ENCODE results near the gene CUBN.

CUBN gene

DNA sequence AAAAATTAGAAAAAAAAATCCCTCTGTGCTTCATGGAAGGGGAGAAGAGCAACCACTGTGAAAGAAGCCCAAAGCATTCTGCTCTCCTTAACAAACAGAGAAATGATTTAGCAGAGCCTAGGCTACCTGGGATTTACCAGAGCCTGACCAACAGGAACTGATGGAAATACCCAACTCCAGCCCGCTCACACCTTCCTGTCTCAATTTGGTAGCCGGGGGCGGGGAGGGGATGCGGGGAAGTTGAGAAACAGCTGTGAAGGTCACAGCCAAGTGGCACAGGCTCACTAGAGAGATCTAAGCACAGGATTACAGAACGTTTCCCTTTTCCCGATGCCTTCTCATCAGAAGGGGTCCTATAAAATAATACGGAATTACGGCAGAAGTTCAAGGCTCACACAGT, 330.0 kb downstream of the CUBN start:
- Histone ChIP-seq H3K27me3 (ENCODE audit: insufficient read depth, insufficient read length) (no peaks in the 10 kb centered on the region), H3K36me3 (ENCODE audit: insufficient read depth, insufficient read length, low read length) (no peaks in the 10 kb centered on the region), H3K9ac (ENCODE audit: insufficient read length, low read depth) (no peak overlapping the region), H3K4me3 (ENCODE audit: insufficient read length, low read depth) (no peak overlapping the region), H3K4me1 (ENCODE audit: insufficient read depth, insufficient read length) (no peaks in the 10 kb centered on the region), H3K9me3 (ENCODE audit: insufficient read depth, low read length) (no peaks in the 10 kb centered on the region)
- TF ChIP-seq YY1 (IDR thresholded peaks at IDR 0.05; ENCODE audit: insufficient read depth, insufficient read length) (no peak), SUZ12 (IDR thresholded peaks at IDR 0.05; ENCODE audit: extremely low read depth, insufficient read depth, insufficient read length) (no peak)
- DNase-seq (ENCODE audit: low read depth, low spot score): no peak

DNA sequence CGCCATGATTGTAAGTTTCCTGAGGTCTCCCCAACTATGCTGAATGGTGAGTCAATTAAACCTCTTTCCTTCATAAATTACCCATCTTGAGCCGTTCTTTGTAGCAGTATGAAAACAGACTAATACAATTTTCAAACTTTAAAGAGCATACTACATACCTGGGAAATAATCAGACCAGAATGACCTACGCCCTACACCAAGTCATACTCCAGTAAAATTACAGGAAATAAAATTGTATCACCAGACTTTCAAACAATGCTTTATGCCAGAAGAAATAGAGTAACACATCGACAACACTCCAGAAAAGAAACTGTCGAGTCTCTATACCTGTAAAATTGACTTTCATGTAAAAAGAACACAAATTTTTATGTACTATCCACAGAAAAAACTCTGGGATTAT, 331.0 kb downstream of the CUBN start:
- Histone ChIP-seq H3K36me3 (ENCODE audit: insufficient read depth, insufficient read length, low read length) (peaks cover 4% of the 10 kb centered on the region), H3K4me1 (ENCODE audit: insufficient read depth, insufficient read length) (no peaks in the 10 kb centered on the region), H3K9me3 (ENCODE audit: insufficient read depth, low read length) (no peaks in the 10 kb centered on the region), H3K27me3 (ENCODE audit: insufficient read depth, insufficient read length) (no peaks in the 10 kb centered on the region), H3K4me3 (ENCODE audit: insufficient read length, low read depth) (no peak overlapping the region), H3K9ac (ENCODE audit: insufficient read length, low read depth) (no peak overlapping the region)
- DNase-seq (ENCODE audit: low read depth, low spot score): no peak
- TF ChIP-seq ZNF274 (IDR thresholded peaks at IDR 0.05; ENCODE audit: low read depth, low read length) (no peak), SUZ12 (IDR thresholded peaks at IDR 0.05; ENCODE audit: extremely low read depth, insufficient read depth, insufficient read length) (no peak), YY1 (IDR thresholded peaks at IDR 0.05; ENCODE audit: insufficient read depth, insufficient read length) (no peak)

DNA sequence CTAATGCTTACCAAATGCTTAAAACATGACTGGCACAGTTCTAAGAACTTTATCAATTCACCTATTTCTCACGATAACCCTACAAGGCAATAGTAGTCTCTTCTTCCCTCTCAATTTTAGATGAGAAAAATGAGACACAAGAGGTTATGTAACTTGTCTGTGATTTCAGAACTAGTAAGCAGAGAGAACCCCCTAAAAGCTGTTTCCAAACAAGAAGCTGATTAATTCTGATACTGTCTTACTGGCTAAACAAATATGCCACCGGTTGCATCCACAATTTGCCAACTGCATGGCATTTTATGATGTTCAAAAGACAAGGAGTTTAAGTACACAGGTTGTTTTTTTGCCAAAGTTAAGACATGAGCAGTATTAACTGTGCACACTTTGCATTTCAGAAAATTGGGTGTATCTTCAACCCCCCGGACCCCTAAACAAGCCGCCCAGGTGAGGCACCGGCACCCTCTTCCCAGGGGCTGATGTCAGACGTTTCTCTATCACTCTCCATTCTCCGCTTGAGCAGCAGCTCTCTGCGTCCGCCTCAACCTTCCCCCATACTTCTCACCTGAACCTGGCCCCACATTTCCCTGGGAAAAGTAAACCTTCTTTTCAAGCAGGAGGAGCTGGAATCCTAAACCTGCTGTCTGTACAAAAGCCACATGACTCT, 334.1 kb downstream of the CUBN start:
- Histone ChIP-seq H3K9me3 (ENCODE audit: insufficient read depth, low read length) (no peaks in the 10 kb centered on the region), H3K27me3 (ENCODE audit: insufficient read depth, insufficient read length) (no peaks in the 10 kb centered on the region), H3K4me1 (ENCODE audit: insufficient read depth, insufficient read length) (no peaks in the 10 kb centered on the region), H3K36me3 (ENCODE audit: insufficient read depth, insufficient read length, low read length) (peaks cover 4% of the 10 kb centered on the region), H3K9ac (ENCODE audit: insufficient read length, low read depth) (no peak overlapping the region), H3K4me3 (ENCODE audit: insufficient read length, low read depth) (no peak overlapping the region)
- no peak for DNase-seq (ENCODE audit: low read depth, low spot score)
- TF ChIP-seq ZNF274 (IDR thresholded peaks at IDR 0.05; ENCODE audit: low read depth, low read length) (no peak), YY1 (IDR thresholded peaks at IDR 0.05; ENCODE audit: insufficient read depth, insufficient read length) (no peak), SUZ12 (IDR thresholded peaks at IDR 0.05; ENCODE audit: extremely low read depth, insufficient read depth, insufficient read length) (no peak)

GRCh38 chr10:16794005-16794404, 335.6 kb downstream of the CUBN start:
- no peak for DNase-seq (ENCODE audit: low read depth, low spot score)

GRCh38 chr10:16792675-16793074, 336.9 kb downstream of the CUBN start:
- TF ChIP-seq ZNF274 (IDR thresholded peaks at IDR 0.05; ENCODE audit: low read depth, low read length) (no peak), SUZ12 (IDR thresholded peaks at IDR 0.05; ENCODE audit: extremely low read depth, insufficient read depth, insufficient read length) (no peak), YY1 (IDR thresholded peaks at IDR 0.05; ENCODE audit: insufficient read depth, insufficient read length) (no peak)
- Histone ChIP-seq H3K27me3 (ENCODE audit: insufficient read depth, insufficient read length) (no peaks in the 10 kb centered on the region), H3K9me3 (ENCODE audit: insufficient read depth, low read length) (no peaks in the 10 kb centered on the region), H3K4me1 (ENCODE audit: insufficient read depth, insufficient read length) (no peaks in the 10 kb centered on the region), H3K9ac (ENCODE audit: insufficient read length, low read depth) (no peak overlapping the region), H3K36me3 (ENCODE audit: insufficient read depth, insufficient read length, low read length) (peaks cover 4% of the 10 kb centered on the region), H3K4me3 (ENCODE audit: insufficient read length, low read depth) (no peak overlapping the region)
- DNase-seq (ENCODE audit: low read depth, low spot score): no peak

More at GRCh38 chr10:16794005-16794404, 335.6 kb downstream of the CUBN start:
- Histone ChIP-seq H3K4me3 (ENCODE audit: insufficient read length, low read depth) (no peak overlapping the region), H3K9ac (ENCODE audit: insufficient read length, low read depth) (no peak overlapping the region), H3K36me3 (ENCODE audit: insufficient read depth, insufficient read length, low read length) (peaks cover 4% of the 10 kb centered on the region), H3K27me3 (ENCODE audit: insufficient read depth, insufficient read length) (no peaks in the 10 kb centered on the region), H3K4me1 (ENCODE audit: insufficient read depth, insufficient read length) (no peaks in the 10 kb centered on the region), H3K9me3 (ENCODE audit: insufficient read depth, low read length) (no peaks in the 10 kb centered on the region)
- TF ChIP-seq SUZ12 (IDR thresholded peaks at IDR 0.05; ENCODE audit: extremely low read depth, insufficient read depth, insufficient read length) (no peak), ZNF274 (IDR thresholded peaks at IDR 0.05; ENCODE audit: low read depth, low read length) (no peak), YY1 (IDR thresholded peaks at IDR 0.05; ENCODE audit: insufficient read depth, insufficient read length) (no peak)

- Histone ChIP-seq H3K4me3 (ENCODE audit: insufficient read length, low read depth) (no peak overlapping the region), H3K4me1 (ENCODE audit: insufficient read depth, insufficient read length) (no peaks in the 10 kb centered on the region), H3K9me3 (ENCODE audit: insufficient read depth, low read length) (no peaks in the 10 kb centered on the region), H3K9ac (ENCODE audit: insufficient read length, low read depth) (no peak overlapping the region), H3K27me3 (ENCODE audit: insufficient read depth, insufficient read length) (no peaks in the 10 kb centered on the region), H3K36me3 (ENCODE audit: insufficient read depth, insufficient read length, low read length) (peaks cover 11% of the 10 kb centered on the region)
- DNase-seq (ENCODE audit: low read depth, low spot score): no peak
- TF ChIP-seq SUZ12 (IDR thresholded peaks at IDR 0.05; ENCODE audit: extremely low read depth, insufficient read depth, insufficient read length): no peak
- TF ChIP-seq ZNF274 (IDR thresholded peaks at IDR 0.05; ENCODE audit: low read depth, low read length): no peak
- TF ChIP-seq YY1 (IDR thresholded peaks at IDR 0.05; ENCODE audit: insufficient read depth, insufficient read length): no peak
These were observed 339.8 kb downstream of the CUBN start for GRCh38 chr10:16789765-16790164.

- TF ChIP-seq ZNF274 (IDR thresholded peaks at IDR 0.05; ENCODE audit: low read depth, low read length): no peak
- H3K36me3 ChIP-seq (ENCODE audit: insufficient read depth, insufficient read length, low read length): peaks cover 11% of the 10 kb centered on the region
- no peak overlapping the region for H3K4me3 ChIP-seq (ENCODE audit: insufficient read length, low read depth)
- H3K4me1 ChIP-seq (ENCODE audit: insufficient read depth, insufficient read length): no peaks in the 10 kb centered on the region
- H3K9me3 ChIP-seq (ENCODE audit: insufficient read depth, low read length): no peaks in the 10 kb centered on the region
- no peak for DNase-seq (ENCODE audit: low read depth, low spot score)
- H3K27me3 ChIP-seq (ENCODE audit: insufficient read depth, insufficient read length): no peaks in the 10 kb centered on the region
- H3K9ac ChIP-seq (ENCODE audit: insufficient read length, low read depth): no peak overlapping the region
These were observed 340.4 kb downstream of the CUBN start for GRCh38 chr10:16789261-16789660.

Measured in NT2/D1 (cell line).